Effector memory CD4-positive, alpha-beta T cell (primary cell): ENCODE data around the gene NOX1.

Experiments
- DNase-seq, 3 donors: peaks; one replicate each; pipeline ENCODE4 v3.0.0-alpha.2; 2020
- H3K27ac ChIP-seq: 2 replicates; pipeline ENCODE4 v1.7.0; 2013; ENCODE audit warnings: mild to moderate bottlenecking, low read length, moderate library complexity; ENCODE audit not compliant: insufficient read depth, poor library complexity, severe bottlenecking
- H3K27me3 ChIP-seq: replicated peaks from 2 replicates; pipeline ENCODE4 v1.7.0; 2013; ENCODE audit warnings: mild to moderate bottlenecking, low read length; ENCODE audit not compliant: insufficient read depth, control insufficient read depth, poor library complexity, severe bottlenecking
- H3K36me3 ChIP-seq: 2 replicates; pipeline ENCODE4 v1.7.0; 2013; ENCODE audit warnings: mild to moderate bottlenecking, low read length, moderate library complexity; ENCODE audit not compliant: control insufficient read depth, insufficient read depth
- H3K4me1 ChIP-seq: 2 replicates; pipeline ENCODE4 v1.7.0; 2013; ENCODE audit warnings: low read length, mild to moderate bottlenecking; ENCODE audit not compliant: control insufficient read depth, insufficient read depth, poor library complexity, severe bottlenecking
- H3K4me3 ChIP-seq: 2 replicates; pipeline ENCODE4 v1.7.0; 2013; ENCODE audit warnings: low read length, low read depth, mild to moderate bottlenecking; ENCODE audit not compliant: insufficient read depth, poor library complexity, severe bottlenecking
- H3K9me3 ChIP-seq: 2 replicates; pipeline ENCODE4 v1.7.0; 2013; ENCODE audit warnings: mild to moderate bottlenecking, low read length, moderate library complexity; ENCODE audit not compliant: control insufficient read depth
- total RNA-seq, 3 donors: gene quantifications; one replicate each; lab custom pipeline; 2026; lab: John Stamatoyannopoulos, UW

Gene NOX1
- 0 reads per million in 3 donors for total RNA-seq

DNA sequence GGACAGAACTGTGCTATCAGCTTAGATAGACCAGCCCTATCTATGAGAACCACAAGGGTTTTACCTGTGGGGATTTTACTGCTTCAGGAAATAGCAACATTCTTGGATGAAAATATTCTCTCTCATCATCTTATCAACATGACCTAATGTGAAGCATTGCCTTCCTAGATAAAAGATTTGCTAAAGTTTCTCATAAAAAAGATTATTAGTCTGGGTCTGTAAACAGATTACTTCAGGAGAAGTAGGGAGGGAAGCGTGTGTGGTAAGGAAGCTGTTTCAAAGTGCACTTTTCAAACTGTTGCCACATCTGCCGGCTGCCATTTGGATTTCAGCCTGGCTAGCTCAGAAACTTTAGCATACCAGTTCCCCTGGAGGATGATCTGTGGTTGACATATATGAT is at the start of gene NOX1:
Gene NOX1, minus strand, starts transcription at position 35 of the 400 bp plus-strand sequence. CDS start 220 bp downstream, outside the sequence.
- Histone ChIP-seq H3K4me1 (no peaks in the 10 kb centered on the region), H3K4me3 (no peak within 1 kb of the TSS), H3K9me3 (no peaks in the 10 kb centered on the region), H3K27ac (no peak within 1 kb of the TSS), H3K36me3 (no peaks in the 10 kb centered on the region), H3K27me3 (no peaks in the 10 kb centered on the region)
- no peak for DNase-seq

GRCh38 chrX:100915562-100915961 is 41.4 kb upstream of the NOX1 start:
- H3K9me3 ChIP-seq, result no peaks in the 10 kb centered on the region
- H3K36me3 ChIP-seq, result no peaks in the 10 kb centered on the region
- no peak overlapping the region for H3K27ac ChIP-seq
- DNase-seq, result no peak
- H3K4me3 ChIP-seq, result no peak overlapping the region
- H3K27me3 ChIP-seq, result no peaks in the 10 kb centered on the region
- no peaks in the 10 kb centered on the region for H3K4me1 ChIP-seq

- no peak overlapping the region for H3K4me3 ChIP-seq
- H3K27ac ChIP-seq, result no peak overlapping the region
- no peaks in the 10 kb centered on the region for H3K27me3 ChIP-seq
- H3K4me1 ChIP-seq, result no peaks in the 10 kb centered on the region
- no peaks in the 10 kb centered on the region for H3K9me3 ChIP-seq
- H3K36me3 ChIP-seq, result no peaks in the 10 kb centered on the region
- DNase-seq, result no peak
These were observed 39.0 kb upstream of the NOX1 start for GRCh38 chrX:100913111-100913510.

DNA sequence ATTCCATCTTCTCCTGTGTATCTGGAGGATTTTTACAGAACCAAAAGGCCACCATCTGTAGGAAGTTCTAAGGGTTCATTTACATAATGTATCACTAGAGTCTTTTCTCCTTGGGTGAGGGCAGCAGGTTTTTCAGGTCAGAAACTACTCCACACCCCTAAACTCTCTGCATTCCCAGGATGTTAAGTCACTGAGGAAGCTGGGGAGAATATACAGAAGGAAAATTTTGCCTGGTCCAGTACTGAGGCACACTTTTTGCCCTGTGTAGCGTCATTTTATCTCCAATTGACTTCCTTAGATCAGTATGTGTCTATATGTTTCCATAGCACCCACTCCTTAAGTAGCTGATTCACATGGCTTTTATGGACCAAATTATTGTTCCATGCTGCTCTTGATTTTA is 37.6 kb upstream of the NOX1 start:
- Histone ChIP-seq H3K27me3 (no peaks in the 10 kb centered on the region), H3K4me3 (no peak overlapping the region), H3K4me1 (no peaks in the 10 kb centered on the region), H3K36me3 (no peaks in the 10 kb centered on the region), H3K27ac (no peak overlapping the region), H3K9me3 (no peaks in the 10 kb centered on the region)
- no peak for DNase-seq

DNA sequence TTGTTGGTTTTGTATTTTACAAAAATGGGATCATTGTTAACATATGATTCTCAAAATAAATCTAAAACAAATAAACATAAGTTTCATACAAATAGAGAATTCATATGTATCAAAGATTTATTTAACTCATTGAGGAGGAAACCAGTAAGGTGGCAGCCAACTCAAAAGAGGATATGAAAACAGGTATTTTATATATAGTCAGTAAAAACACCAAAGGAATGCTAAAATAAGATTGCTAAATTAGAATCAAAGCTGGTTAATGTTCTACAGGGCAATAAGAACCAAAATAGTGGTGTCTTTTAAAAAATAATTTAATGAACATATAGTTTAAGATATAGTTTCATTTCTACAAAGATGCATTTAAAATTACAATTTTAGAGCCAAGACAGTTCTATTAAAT is 31.5 kb upstream of the NOX1 start:
- Histone ChIP-seq H3K9me3 (no peaks in the 10 kb centered on the region), H3K4me1 (no peaks in the 10 kb centered on the region), H3K36me3 (no peaks in the 10 kb centered on the region), H3K27ac (no peak overlapping the region), H3K4me3 (no peak overlapping the region), H3K27me3 (no peaks in the 10 kb centered on the region)
- no peak for DNase-seq

- DNase-seq, result no peak
- Histone ChIP-seq H3K4me1 (no peaks in the 10 kb centered on the region), H3K27ac (no peak overlapping the region), H3K9me3 (no peaks in the 10 kb centered on the region), H3K36me3 (no peaks in the 10 kb centered on the region), H3K4me3 (no peak overlapping the region), H3K27me3 (no peaks in the 10 kb centered on the region)
These were observed 30.3 kb upstream of the NOX1 start for GRCh38 chrX:100904433-100904832.

GRCh38 chrX:100895365-100896075 is 21.4 kb upstream of the NOX1 start:
- Histone ChIP-seq H3K27me3 (no peaks in the 10 kb centered on the region), H3K4me1 (no peaks in the 10 kb centered on the region), H3K27ac (no peak overlapping the region), H3K36me3 (no peaks in the 10 kb centered on the region), H3K9me3 (no peaks in the 10 kb centered on the region), H3K4me3 (no peak overlapping the region)
- no peak for DNase-seq

DNA sequence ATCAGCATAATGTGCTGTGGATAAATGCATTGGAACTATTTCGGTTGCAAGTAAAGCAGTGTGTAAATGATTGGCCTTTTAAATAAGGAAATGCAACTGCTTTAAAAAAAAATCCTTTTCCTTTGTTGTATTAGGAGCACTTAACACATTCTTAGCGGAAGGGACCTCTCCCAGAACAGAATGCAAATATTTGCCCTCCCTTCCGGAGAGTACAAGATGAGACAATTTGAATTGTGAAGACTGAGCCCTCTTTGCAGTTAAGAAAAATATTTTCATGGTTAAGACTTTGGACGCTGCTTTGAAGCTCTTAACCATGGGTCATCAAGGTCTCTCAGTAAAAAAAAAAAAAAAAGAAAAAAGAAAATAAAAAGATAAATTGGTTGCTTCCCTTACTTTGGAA is 9.5 kb upstream of the NOX1 start:
- Histone ChIP-seq H3K9me3 (no peaks in the 10 kb centered on the region), H3K4me1 (no peaks in the 10 kb centered on the region), H3K27me3 (no peaks in the 10 kb centered on the region), H3K27ac (no peak overlapping the region), H3K36me3 (no peaks in the 10 kb centered on the region), H3K4me3 (no peak overlapping the region)
- no peak for DNase-seq

GRCh38 chrX:100880368-100880767 is 6.2 kb upstream of the NOX1 start:
- no peak for DNase-seq
- H3K36me3 ChIP-seq, result no peaks in the 10 kb centered on the region
- no peak overlapping the region for H3K4me3 ChIP-seq
- no peaks in the 10 kb centered on the region for H3K9me3 ChIP-seq
- H3K27ac ChIP-seq, result no peak overlapping the region
- no peaks in the 10 kb centered on the region for H3K4me1 ChIP-seq
- H3K27me3 ChIP-seq, result no peaks in the 10 kb centered on the region

- no peak for DNase-seq
- Histone ChIP-seq H3K27me3 (no peaks in the 10 kb centered on the region), H3K27ac (no peak overlapping the region), H3K4me1 (no peaks in the 10 kb centered on the region), H3K4me3 (no peak overlapping the region), H3K36me3 (no peaks in the 10 kb centered on the region), H3K9me3 (no peaks in the 10 kb centered on the region)
These were observed 2.3 kb downstream of the NOX1 start for GRCh38 chrX:100871594-100872560.
